ENCODE data around the gene CTXN1.

DNA sequence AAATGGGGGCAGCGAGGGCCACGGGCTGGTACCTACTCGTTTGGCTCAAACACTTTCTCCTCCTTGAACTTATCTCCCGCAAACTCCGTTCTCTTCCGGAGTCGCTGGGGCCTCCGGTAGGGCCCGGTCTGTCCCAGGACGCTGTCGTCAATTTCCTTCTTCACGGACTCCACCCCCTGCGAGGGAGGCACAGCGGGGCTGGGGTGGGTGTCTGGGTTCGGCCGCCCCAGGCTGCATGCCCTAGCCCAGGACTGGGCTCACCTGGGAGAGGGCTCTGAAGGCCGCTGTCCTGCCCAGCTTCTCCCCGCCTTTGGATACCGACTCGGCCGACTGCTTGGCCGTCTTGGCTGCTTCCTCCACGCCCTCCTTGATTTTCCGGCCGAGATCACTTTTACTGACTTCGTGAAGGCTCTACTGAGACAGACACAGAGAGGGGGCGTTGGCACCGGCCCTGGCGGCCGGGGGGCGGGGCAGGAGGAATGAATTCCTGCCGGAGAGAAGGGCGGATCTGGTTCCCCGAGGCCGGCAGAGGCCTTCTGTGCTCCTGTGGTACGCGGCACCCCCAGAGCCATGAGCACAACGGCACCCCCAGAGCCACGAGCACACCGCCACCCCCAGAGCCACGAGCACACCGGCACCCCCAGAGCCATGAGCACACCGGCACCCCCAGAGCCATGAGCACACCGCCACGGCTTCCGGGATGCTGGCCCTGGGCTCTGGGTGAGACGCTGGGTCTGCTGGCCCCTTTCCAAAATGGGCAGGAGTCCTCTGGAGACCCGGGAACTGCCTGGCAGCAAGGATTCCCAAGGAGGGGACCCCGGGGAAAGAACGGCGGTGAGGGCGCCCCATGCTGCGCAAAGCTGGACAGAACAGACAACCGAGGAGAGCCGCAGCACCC lies 8.1 kb upstream of the CTXN1 start:
- TF ChIP-seq, protein P1, sequence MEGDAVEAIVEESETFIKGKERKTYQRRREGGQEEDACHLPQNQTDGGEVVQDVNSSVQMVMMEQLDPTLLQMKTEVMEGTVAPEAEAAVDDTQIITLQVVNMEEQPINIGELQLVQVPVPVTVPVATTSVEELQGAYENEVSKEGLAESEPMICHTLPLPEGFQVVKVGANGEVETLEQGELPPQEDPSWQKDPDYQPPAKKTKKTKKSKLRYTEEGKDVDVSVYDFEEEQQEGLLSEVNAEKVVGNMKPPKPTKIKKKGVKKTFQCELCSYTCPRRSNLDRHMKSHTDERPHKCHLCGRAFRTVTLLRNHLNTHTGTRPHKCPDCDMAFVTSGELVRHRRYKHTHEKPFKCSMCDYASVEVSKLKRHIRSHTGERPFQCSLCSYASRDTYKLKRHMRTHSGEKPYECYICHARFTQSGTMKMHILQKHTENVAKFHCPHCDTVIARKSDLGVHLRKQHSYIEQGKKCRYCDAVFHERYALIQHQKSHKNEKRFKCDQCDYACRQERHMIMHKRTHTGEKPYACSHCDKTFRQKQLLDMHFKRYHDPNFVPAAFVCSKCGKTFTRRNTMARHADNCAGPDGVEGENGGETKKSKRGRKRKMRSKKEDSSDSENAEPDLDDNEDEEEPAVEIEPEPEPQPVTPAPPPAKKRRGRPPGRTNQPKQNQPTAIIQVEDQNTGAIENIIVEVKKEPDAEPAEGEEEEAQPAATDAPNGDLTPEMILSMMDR (IDR thresholded peaks at IDR 0.05; ENCODE audit: extremely low read depth in 1 of 2, insufficient read depth in 1 of 2, low read depth in 1 of 2, low read length in 2 of 2): no peak
- no peak for TF ChIP-seq EZH2 (IDR thresholded peaks at IDR 0.05; ENCODE audit: borderline replicate concordance, low read depth, low read length, severe bottlenecking)
